K562 (cell line): ENCODE measurements around the gene MDC1. TPM values are rescaled to one million over a fixed set of nuclear protein-coding genes. Genes with fewer than 3 reads are reported as not detected.

ENCODE experiments used
- ARID3A ChIP-seq: IDR thresholded peaks from 2 replicates; pipeline ENCODE4 v1.6.1; 2012; ENCODE audit warnings: low read depth, low read length, improper control_type of control experiment, borderline replicate concordance
- DDX20 ChIP-seq: fragments of 450-650 bp; IDR thresholded peaks from 2 replicates; pipeline ENCODE4 v1.6.1; 2016; ENCODE audit warnings: missing genetic modification characterization, low read depth, mild to moderate bottlenecking, missing compliant biosample characterization, moderate library complexity
- E2F3 ChIP-seq: fragments of 250-450 bp; sonication (Bioruptor Pico); IDR thresholded peaks from 2 replicates; pipeline ENCODE4 v1.4.0; 2020; ENCODE audit warnings: mild to moderate bottlenecking
- GTF2F1 ChIP-seq: IDR thresholded peaks from 2 replicates; pipeline ENCODE4 v1.6.1; 2011; ENCODE audit warnings: low read depth, low read length, improper control_type of control experiment
- HDAC6 ChIP-seq: IDR thresholded peaks from 2 replicates; pipeline ENCODE4 v1.6.1; 2012; ENCODE audit warnings: low read depth, mild to moderate bottlenecking, control low read depth, inconsistent platforms, low read length, moderate library complexity
- HDAC8 ChIP-seq: fragments of 450-650 bp; IDR thresholded peaks from 2 replicates; pipeline ENCODE4 v1.6.1; 2016; ENCODE audit warnings: mild to moderate bottlenecking, missing genetic modification characterization, moderate library complexity, missing compliant biosample characterization
- HNRNPL ChIP-seq: fragments of 200-400 bp; formaldehyde crosslinking; IDR thresholded peaks from 2 replicates; pipeline ENCODE4 v1.6.1; 2017; ENCODE audit warnings: low read depth, mild to moderate bottlenecking, low read length
- MITF ChIP-seq: IDR thresholded peaks from 2 replicates; pipeline ENCODE4 v1.6.1; 2014; ENCODE audit warnings: antibody characterized with exemption
- NR3C1 ChIP-seq: sonication (generic); formaldehyde crosslinking; IDR thresholded peaks from 2 replicates; pipeline ENCODE4 v1.8.1; 2022; ENCODE audit warnings: missing genetic modification reagents
- PATZ1 ChIP-seq: fragments of 250-450 bp; sonication (Bioruptor Pico); IDR thresholded peaks from 2 replicates; pipeline ENCODE4 v1.5.0; 2020; ENCODE audit warnings: mild to moderate bottlenecking, borderline replicate concordance
- RNF2 ChIP-seq: sonication (generic); IDR thresholded peaks from 2 replicates; pipeline ENCODE4 v1.6.1; 2016
- SMARCB1 ChIP-seq: IDR thresholded peaks from 2 replicates; pipeline ENCODE4 v1.6.1; 2011; ENCODE audit warnings: improper control_type of control experiment, low read depth; ENCODE audit not compliant: insufficient read length
- SPI1 ChIP-seq: IDR thresholded peaks from 2 replicates; pipeline ENCODE4 v1.6.1; 2011; ENCODE audit warnings: low read depth, low read length, control low read depth, borderline replicate concordance
- TCF7 ChIP-seq: sonication (generic); IDR thresholded peaks from 2 replicates; pipeline ENCODE4 v1.6.1; 2016; ENCODE audit warnings: antibody characterized with exemption, borderline replicate concordance
- VEZF1 ChIP-seq: fragments of 200-800 bp; sonication (Bioruptor generic); IDR thresholded peaks from 2 replicates; pipeline ENCODE4 v1.6.1; 2017; ENCODE audit warnings: missing genetic modification characterization, missing compliant biosample characterization
- ZC3H11A ChIP-seq: IDR thresholded peaks from 2 replicates; pipeline ENCODE4 v1.6.1; 2012; ENCODE audit warnings: low read depth, low read length, improper control_type of control experiment
- ZFX ChIP-seq: sonication (generic); formaldehyde crosslinking; IDR thresholded peaks from 2 replicates; pipeline ENCODE4 v1.8.0; 2022; ENCODE audit warnings: mild to moderate bottlenecking, missing genetic modification reagents, moderate library complexity
- ZKSCAN1 ChIP-seq: fragments of 150-350 bp; IDR thresholded peaks from 2 replicates; pipeline ENCODE4 v1.6.1; 2016; ENCODE audit warnings: low read depth, low read length
- ZNF174 ChIP-seq: fragments of 250-450 bp; sonication (Bioruptor Pico); IDR thresholded peaks from 2 replicates; pipeline ENCODE4 v1.4.0; 2020; ENCODE audit warnings: mild to moderate bottlenecking
- ZNF175 ChIP-seq: fragments of 200-800 bp; sonication (Bioruptor generic); IDR thresholded peaks from 2 replicates; pipeline ENCODE4 v1.6.1; 2016; ENCODE audit warnings: low read depth, mild to moderate bottlenecking, missing genetic modification characterization, missing compliant biosample characterization
- ZNF431 ChIP-seq: sonication (generic); formaldehyde crosslinking; IDR thresholded peaks from 2 replicates; pipeline ENCODE4 v1.8.0; 2022; ENCODE audit warnings: mild to moderate bottlenecking, missing genetic modification reagents
- polyA plus RNA-seq, 8 experiments: library from polyadenylated mRNA; depleted of rRNA in 4 of 8; stranded (reverse) in 5 of 8; unstranded in 3 of 8; fragments of >200 nt; fragmentation: Nextera tagmentation in 2 of 8; fragmentation: Illumina TruSeq in 1 of 8; extraction: Ambion mirVana in 2 of 8; extraction: Trizol in 1 of 8; gene quantifications; 2 replicates each; pipeline versions ENCODE4 v1.2.1 to v1.2.3, GENCODE V29; 2011 to 2014; ENCODE audit warnings: inconsistent platforms in 1 of 8, missing spikeins in 1 of 8
- total RNA-seq, 7 experiments: library from RNA; depleted of rRNA in 6 of 7; stranded (reverse); fragments of >200 nt in 6 of 7; fragmentation: Illumina TruSeq in 2 of 7; extraction: Trizol in 2 of 7; gene quantifications; 2 replicates each; pipeline versions ENCODE4 v1.2.1 to v1.2.3, GENCODE V29; 2011 to 2021; ENCODE audit warnings: low replicate concordance in 1 of 7

MDC1 gene
- total and polyA plus RNA-seq, 9 of the 15 experiments (the other 6 are each of a cell fraction or from before 2014, with no cell fraction given): 8.2 to 114 (median 20.0) TPM

- no peak for TF ChIP-seq MITF
- no peak for TF ChIP-seq HDAC6
- no peak for TF ChIP-seq ZNF175
- peak; percentile 61 for TF ChIP-seq ZFX
- TF ChIP-seq VEZF1: peak; percentile 95
- no peak for TF ChIP-seq PATZ1 (CRISPR knock-in tag)
- TF ChIP-seq SPI1: peak; percentile 63; the same call in 1 of the 2 replicates
- peak; percentile 95; the same call in 1 of the 2 replicates for TF ChIP-seq RNF2
- no peak for TF ChIP-seq DDX20
- TF ChIP-seq NR3C1 (CRISPR knock-in tag): no peak
- no peak for TF ChIP-seq ZNF174 (CRISPR knock-in tag)
- TF ChIP-seq ZC3H11A: peak; percentile 22; the same call in 1 of the 2 replicates
- TF ChIP-seq TCF7: 0 out of 2 replicates have a peak, but pooled peaks have one; percentile 25
- TF ChIP-seq SMARCB1: no peak
- TF ChIP-seq HNRNPL: no peak
- TF ChIP-seq ZNF431 (CRISPR knock-in tag): no peak; the same call in 1 of the 2 replicates
- 0 out of 2 replicates have a peak, but pooled peaks have one; percentile 19 for TF ChIP-seq GTF2F1
- TF ChIP-seq ARID3A: no peak
- TF ChIP-seq E2F3: no peak
- TF ChIP-seq HDAC8 (tag): peak; percentile 81
- TF ChIP-seq ZKSCAN1: peak; percentile 31; the same call in 1 of the 2 replicates
Measured at GRCh38 chr6:30682143-30683117, 34.7 kb downstream of the MDC1 start (continued).
